Trophoblast cell (in vitro differentiated cells and primary cell): ENCODE measurements around the gene FHIT.

Source experiments
- DNase-seq, 2 donors: peaks; one replicate each; pipeline ENCODE4 v3.0.0-alpha.2; 2016
- H2AFZ ChIP-seq: 2 replicates; pipeline ENCODE4 v1.6.1; 2013; ENCODE audit warnings: low read length, moderate library complexity, mild to moderate bottlenecking; ENCODE audit not compliant: insufficient read depth, poor library complexity
- H2AK5ac ChIP-seq: 2 replicates; pipeline ENCODE4 v1.6.1; 2013; ENCODE audit warnings: mild to moderate bottlenecking, low read length
- H2BK120ac ChIP-seq: 2 replicates; pipeline ENCODE4 v1.6.1; 2013; ENCODE audit warnings: low read length, mild to moderate bottlenecking, moderate library complexity; ENCODE audit not compliant: insufficient read depth, poor library complexity
- H2BK12ac ChIP-seq: 2 replicates; pipeline ENCODE4 v1.6.1; 2013; ENCODE audit warnings: mild to moderate bottlenecking, low read length, moderate library complexity
- H2BK5ac ChIP-seq: 2 replicates; pipeline ENCODE4 v1.6.1; 2013; ENCODE audit warnings: low read length, low read depth, moderate library complexity, mild to moderate bottlenecking; ENCODE audit not compliant: poor library complexity
- H3K14ac ChIP-seq: 2 replicates; pipeline ENCODE4 v1.6.1; 2013; ENCODE audit warnings: mild to moderate bottlenecking, low read length
- H3K18ac ChIP-seq: 2 replicates; pipeline ENCODE4 v1.6.1; 2013; ENCODE audit warnings: mild to moderate bottlenecking, low read length
- H3K23ac ChIP-seq: 2 replicates; pipeline ENCODE4 v1.6.1; 2013; ENCODE audit warnings: low read length
- H3K27ac ChIP-seq: 2 replicates; pipeline ENCODE4 v1.5.1; 2013; ENCODE audit warnings: low read depth, mild to moderate bottlenecking, inconsistent platforms, low read length, moderate library complexity
- H3K27me3 ChIP-seq: 2 replicates; pipeline ENCODE4 v1.6.1; 2013; ENCODE audit warnings: inconsistent platforms, mild to moderate bottlenecking, low read length, moderate library complexity; ENCODE audit not compliant: insufficient read depth
- H3K36me3 ChIP-seq, 2 experiments: 1 replicate in 1 of 2; 2 replicates in 1 of 2; pipeline ENCODE4 v1.6.1; 2013; ENCODE audit warnings: low read length in 2 of 2, mild to moderate bottlenecking in 2 of 2, moderate library complexity in 1 of 2; ENCODE audit not compliant: insufficient read depth in 2 of 2, control insufficient read depth in 1 of 2
- H3K4ac ChIP-seq: 2 replicates; pipeline ENCODE4 v1.6.1; 2013; ENCODE audit warnings: low read depth, mild to moderate bottlenecking, low read length, moderate library complexity
- H3K4me1 ChIP-seq, 2 experiments: 1 replicate in 1 of 2; 2 replicates in 1 of 2; pipeline ENCODE4 v1.6.1; 2013; ENCODE audit warnings: low read length in 2 of 2, mild to moderate bottlenecking in 2 of 2, moderate library complexity in 1 of 2; ENCODE audit not compliant: insufficient read depth in 2 of 2, control insufficient read depth in 1 of 2
- H3K4me2 ChIP-seq: 2 replicates; pipeline ENCODE4 v1.6.1; 2013; ENCODE audit warnings: inconsistent platforms, mild to moderate bottlenecking, low read length, moderate library complexity
- H3K4me3 ChIP-seq: 2 replicates; pipeline ENCODE4 v1.5.1; 2013; ENCODE audit warnings: mild to moderate bottlenecking, low read depth, low read length, inconsistent platforms
- H3K79me1 ChIP-seq: one replicate; pipeline ENCODE4 v1.6.1; 2013; ENCODE audit warnings: low read length
- H3K79me2 ChIP-seq: 2 replicates; pipeline ENCODE4 v1.6.1; 2013; ENCODE audit warnings: low read length, mild to moderate bottlenecking; ENCODE audit not compliant: control insufficient read depth, insufficient read depth, poor library complexity
- H3K9ac ChIP-seq: 2 replicates; pipeline ENCODE4 v1.6.1; 2013; ENCODE audit warnings: mild to moderate bottlenecking, low read length
- H3K9me3 ChIP-seq: 2 replicates; pipeline ENCODE4 v1.6.1; 2013; ENCODE audit warnings: low read depth, mild to moderate bottlenecking, control low read depth, inconsistent platforms, low read length; ENCODE audit not compliant: insufficient read depth
- H4K12ac ChIP-seq: 2 replicates; pipeline ENCODE4 v1.6.1; 2013; ENCODE audit warnings: low read depth, mild to moderate bottlenecking, low read length, moderate library complexity
- H4K8ac ChIP-seq: 2 replicates; pipeline ENCODE4 v1.6.1; 2013; ENCODE audit warnings: low read depth, mild to moderate bottlenecking, low read length, moderate library complexity
- H4K91ac ChIP-seq: one replicate; pipeline ENCODE4 v1.6.1; 2013; ENCODE audit warnings: low read depth, mild to moderate bottlenecking, low read length, moderate library complexity
- WGBS: extraction: QIAGEN DNeasy Blood & Tissue Kit; methylation state at CpG from one replicate; pipeline ENCODE4 v1.1.7; 2013; ENCODE audit warnings: missing lambda C conversion rate; ENCODE audit not compliant: insufficient read length, insufficient coverage; ENCODE audit errors: extremely low coverage; 5-methylcytosine and 5-hydroxymethylcytosine counted together

FHIT gene

GRCh38 chr3:59978979-59979378 is 1272.3 kb downstream of the FHIT start:
- H3K23ac ChIP-seq = no peak overlapping the region
- H3K9ac ChIP-seq = no peak overlapping the region
- no peak overlapping the region for H3K27ac ChIP-seq
- no peak overlapping the region for H2AFZ ChIP-seq
- H3K36me3 ChIP-seq = no peaks in the 10 kb centered on the region
- H3K4me2 ChIP-seq = no peak overlapping the region
- no peak overlapping the region for H4K91ac ChIP-seq
- H3K4me1 ChIP-seq = no peaks in the 10 kb centered on the region
- DNase-seq = no peak
- no peak overlapping the region for H4K8ac ChIP-seq
- H2AK5ac ChIP-seq = no peak overlapping the region
- no peak overlapping the region for H3K14ac ChIP-seq
- no peak overlapping the region for H3K4me3 ChIP-seq
- no peak overlapping the region for H4K12ac ChIP-seq
- no peaks in the 10 kb centered on the region for H3K27me3 ChIP-seq
- H3K79me1 ChIP-seq = no peaks in the 10 kb centered on the region
- no peak overlapping the region for H2BK120ac ChIP-seq
- no peak overlapping the region for H3K18ac ChIP-seq
- no peaks in the 10 kb centered on the region for H3K9me3 ChIP-seq
- no peak overlapping the region for H2BK5ac ChIP-seq
- H3K4ac ChIP-seq = no peak overlapping the region
- H2BK12ac ChIP-seq = no peak overlapping the region
- no peaks in the 10 kb centered on the region for H3K79me2 ChIP-seq

DNA sequence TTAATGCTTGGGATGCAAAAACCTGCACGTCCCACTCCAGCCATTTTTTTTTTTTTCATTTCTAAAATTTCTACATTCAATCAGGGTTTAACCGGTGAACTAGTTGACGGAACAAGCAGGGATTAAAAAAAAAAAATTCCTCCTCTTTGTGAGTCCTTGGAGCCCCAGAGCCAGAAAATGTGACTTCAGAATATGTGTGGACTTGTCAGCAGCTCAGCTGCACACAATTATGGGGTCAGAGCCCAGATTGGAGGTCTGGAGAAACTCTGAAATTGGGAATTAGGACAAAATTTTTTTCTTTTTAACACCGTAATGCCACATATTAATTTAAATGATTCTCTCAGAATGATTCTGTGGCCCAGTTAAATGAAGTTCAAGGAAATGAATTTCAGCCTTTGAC is 1280.5 kb downstream of the FHIT start:
- Histone ChIP-seq H3K14ac (no peak overlapping the region), H4K91ac (no peak overlapping the region), H3K9ac (no peak overlapping the region)

GRCh38 chr3:59970376-59970775 is 1280.9 kb downstream of the FHIT start:
- H3K4me3 ChIP-seq = no peak overlapping the region
- no peak overlapping the region for H2AK5ac ChIP-seq
- WGBS = no CpG with 5 or more reads among the region's 6 CpGs
- H2BK12ac ChIP-seq = no peak overlapping the region
- no peak overlapping the region for H3K14ac ChIP-seq
- H3K4me2 ChIP-seq = no peak overlapping the region
- DNase-seq = no peak
- H3K79me1 ChIP-seq = no peaks in the 10 kb centered on the region
- no peaks in the 10 kb centered on the region for H3K36me3 ChIP-seq
- H2BK120ac ChIP-seq = no peak overlapping the region
- no peak overlapping the region for H4K12ac ChIP-seq
- no peaks in the 10 kb centered on the region for H3K4me1 ChIP-seq
- H3K79me2 ChIP-seq = no peaks in the 10 kb centered on the region
- H3K9ac ChIP-seq = no peak overlapping the region
- no peak overlapping the region for H2AFZ ChIP-seq
- no peak overlapping the region for H4K8ac ChIP-seq
- H3K9me3 ChIP-seq = no peaks in the 10 kb centered on the region
- H4K91ac ChIP-seq = no peak overlapping the region
- no peak overlapping the region for H3K23ac ChIP-seq
- H3K27ac ChIP-seq = no peak overlapping the region
- H3K18ac ChIP-seq = no peak overlapping the region
- no peak overlapping the region for H2BK5ac ChIP-seq
- H3K4ac ChIP-seq = no peak overlapping the region
- no peaks in the 10 kb centered on the region for H3K27me3 ChIP-seq

More for the DNA sequence above, 1280.5 kb downstream of the FHIT start:
- Histone ChIP-seq H4K8ac (no peak overlapping the region), H3K27ac (no peak overlapping the region), H3K4me3 (no peak overlapping the region), H3K27me3 (no peaks in the 10 kb centered on the region), H2AK5ac (no peak overlapping the region), H3K79me2 (no peaks in the 10 kb centered on the region), H3K36me3 (no peaks in the 10 kb centered on the region), H3K4me2 (no peak overlapping the region), H3K23ac (no peak overlapping the region), H3K9me3 (no peaks in the 10 kb centered on the region), H2AFZ (no peak overlapping the region), H2BK12ac (no peak overlapping the region), H3K4ac (no peak overlapping the region), H2BK5ac (no peak overlapping the region), H3K79me1 (no peaks in the 10 kb centered on the region), H2BK120ac (no peak overlapping the region), H4K12ac (no peak overlapping the region), H3K18ac (no peak overlapping the region), H3K4me1 (no peaks in the 10 kb centered on the region)
- no CpG with 5 or more reads among the region's 4 CpGs for WGBS
- no peak for DNase-seq

DNA sequence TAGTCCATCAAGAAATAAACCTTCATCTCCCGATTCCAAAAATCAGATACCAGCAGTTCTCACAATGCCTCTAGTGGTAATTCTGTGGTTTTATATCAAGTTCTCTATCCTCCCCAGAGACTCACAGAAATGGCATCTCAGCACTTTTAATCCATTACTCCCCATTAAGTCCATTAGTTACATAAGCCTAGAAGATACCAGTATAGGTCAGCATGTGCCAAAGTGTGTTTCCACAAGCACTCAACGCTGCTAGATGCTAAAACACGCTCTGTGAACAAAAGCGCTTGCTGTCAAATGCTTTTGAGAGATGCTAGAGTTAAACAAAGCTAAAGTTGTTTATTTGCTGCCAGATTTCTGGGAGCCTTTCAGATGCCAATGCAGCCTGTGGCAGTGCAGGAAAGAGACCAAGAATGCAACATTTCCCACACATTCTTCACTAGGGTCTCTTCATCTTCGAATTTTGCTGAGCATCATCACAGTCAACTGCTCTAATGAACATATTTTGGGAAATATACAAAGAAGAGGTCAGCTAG is 1282.7 kb downstream of the FHIT start:
- H3K18ac ChIP-seq = no peak overlapping the region
- no CpG with 5 or more reads among the region's 5 CpGs for WGBS
- no peak overlapping the region for H3K4me3 ChIP-seq
- no peak overlapping the region for H3K23ac ChIP-seq
- H3K79me2 ChIP-seq = no peaks in the 10 kb centered on the region
- no peaks in the 10 kb centered on the region for H3K27me3 ChIP-seq
- no peak overlapping the region for H3K4ac ChIP-seq
- H2BK12ac ChIP-seq = no peak overlapping the region
- H3K4me2 ChIP-seq = no peak overlapping the region
- no peaks in the 10 kb centered on the region for H3K4me1 ChIP-seq
- no peaks in the 10 kb centered on the region for H3K9me3 ChIP-seq
- H2AK5ac ChIP-seq = no peak overlapping the region
- no peaks in the 10 kb centered on the region for H3K79me1 ChIP-seq
- H2BK5ac ChIP-seq = no peak overlapping the region
- no peak for DNase-seq
- no peak overlapping the region for H4K8ac ChIP-seq
- H2BK120ac ChIP-seq = no peak overlapping the region
- no peak overlapping the region for H4K12ac ChIP-seq
- H4K91ac ChIP-seq = no peak overlapping the region
- no peak overlapping the region for H3K14ac ChIP-seq
- no peak overlapping the region for H3K9ac ChIP-seq
- H3K36me3 ChIP-seq = no peaks in the 10 kb centered on the region
- H2AFZ ChIP-seq = no peak overlapping the region
- H3K27ac ChIP-seq = no peak overlapping the region
